Measurements from ENCODE around the gene CYREN.
"Not testable (repeated sequence)": the region's sequence is repeated elsewhere in the genome, so short reads cannot be mapped to it uniquely, and the experiment has no call there.

Gene CYREN, protein sequence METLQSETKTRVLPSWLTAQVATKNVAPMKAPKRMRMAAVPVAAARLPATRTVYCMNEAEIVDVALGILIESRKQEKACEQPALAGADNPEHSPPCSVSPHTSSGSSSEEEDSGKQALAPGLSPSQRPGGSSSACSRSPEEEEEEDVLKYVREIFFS

DNA sequence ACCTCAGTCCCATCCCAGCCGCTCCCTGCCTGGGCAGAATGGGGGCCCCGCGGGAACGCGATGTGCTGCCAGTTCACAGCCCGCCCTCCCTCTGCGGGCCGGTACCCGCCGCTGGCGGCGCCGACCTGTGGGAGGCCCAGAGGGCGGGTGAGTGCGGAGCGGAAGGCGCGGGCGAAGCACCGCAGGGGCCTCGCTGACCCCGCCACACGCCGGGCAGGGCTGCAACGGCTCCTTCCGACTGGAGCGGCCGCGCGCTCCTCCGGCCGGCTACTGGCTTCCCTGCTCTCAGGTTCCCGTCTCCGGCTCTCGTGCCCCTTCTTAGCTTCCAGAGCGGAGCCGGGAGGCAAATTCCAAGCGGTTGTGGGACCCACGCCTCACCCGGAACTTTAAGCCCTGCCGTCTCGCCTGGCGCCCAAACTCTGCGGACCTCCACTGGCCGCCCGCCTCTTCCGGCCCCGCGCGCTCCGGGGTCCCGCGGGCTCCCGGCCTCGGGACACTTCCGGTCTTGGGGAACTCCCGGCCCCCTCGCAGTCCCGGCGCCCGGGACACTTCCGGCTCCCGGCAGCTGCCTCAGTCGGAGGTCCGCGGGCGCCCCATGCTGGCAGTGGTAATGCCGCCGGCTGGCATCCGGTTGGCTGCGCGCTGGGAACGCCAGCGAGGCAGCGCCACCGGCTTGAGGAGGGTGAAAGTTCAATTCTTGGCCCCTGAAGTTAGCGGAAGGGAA is at the start of gene CYREN:
CYREN (minus strand) TSS at position 434 of the 724 bp plus-strand sequence. CDS start 1,785 bp downstream, outside the sequence.
- DNase-seq (ENCODE audit: low read depth in 4 of 4, low spot score in 1 of 4) = peak; percentile 74 to 92 (median 84)

DNA sequence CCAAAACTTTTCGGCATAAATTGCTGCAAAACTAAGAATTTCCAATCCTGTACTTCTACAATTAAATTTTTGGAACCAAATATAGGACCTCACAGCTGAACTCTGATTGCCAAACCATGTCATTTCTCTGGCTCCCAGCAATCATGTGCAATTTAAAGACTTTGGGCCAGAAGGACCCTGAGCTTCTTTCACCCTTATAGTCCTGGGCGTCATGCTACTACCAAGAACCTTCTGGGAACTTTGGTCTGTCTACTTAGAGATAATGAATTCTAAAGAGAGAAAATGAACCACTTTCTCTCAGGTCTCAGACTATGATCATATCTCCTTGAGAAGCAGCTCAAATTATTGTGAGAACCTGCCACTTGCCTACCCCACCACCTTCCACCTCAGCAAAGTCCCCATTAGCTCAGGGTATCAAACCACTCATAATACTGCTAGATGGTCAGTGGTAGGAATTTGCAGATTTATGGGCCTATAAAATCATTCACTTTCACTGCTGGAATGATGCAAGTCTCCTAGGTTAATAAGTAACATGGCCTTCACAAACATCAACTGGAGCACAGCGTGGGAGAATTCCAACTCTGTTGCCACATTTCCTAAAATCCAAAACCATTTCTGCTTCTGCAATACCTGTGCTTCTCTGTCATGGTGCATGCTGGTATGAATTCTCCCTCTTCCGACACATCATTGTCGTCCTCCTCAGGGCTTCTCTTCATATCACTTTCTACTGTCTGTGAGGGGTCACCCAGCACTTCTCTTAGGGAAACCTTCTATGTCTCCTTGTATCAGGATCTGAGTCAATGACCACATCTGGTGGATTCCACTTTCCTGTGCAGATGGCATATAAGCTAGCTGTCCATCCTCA is 47.4 kb upstream of the CYREN start:
- DNase-seq (ENCODE audit: low read depth in 4 of 4, low spot score in 1 of 4) = no peak

- DNase-seq (ENCODE audit: low read depth in 4 of 4, low spot score in 1 of 4) = no peak
These were observed 45.2 kb upstream of the CYREN start for GRCh38 chr7:135215698-135216097.

- DNase-seq (ENCODE audit: low read depth in 4 of 4, low spot score in 1 of 4) = no peak
These were observed 44.7 kb upstream of the CYREN start for GRCh38 chr7:135215180-135215579.

GRCh38 chr7:135213831-135214230 is 43.3 kb upstream of the CYREN start:
- no peak for DNase-seq (ENCODE audit: low read depth in 4 of 4, low spot score in 1 of 4)

DNA sequence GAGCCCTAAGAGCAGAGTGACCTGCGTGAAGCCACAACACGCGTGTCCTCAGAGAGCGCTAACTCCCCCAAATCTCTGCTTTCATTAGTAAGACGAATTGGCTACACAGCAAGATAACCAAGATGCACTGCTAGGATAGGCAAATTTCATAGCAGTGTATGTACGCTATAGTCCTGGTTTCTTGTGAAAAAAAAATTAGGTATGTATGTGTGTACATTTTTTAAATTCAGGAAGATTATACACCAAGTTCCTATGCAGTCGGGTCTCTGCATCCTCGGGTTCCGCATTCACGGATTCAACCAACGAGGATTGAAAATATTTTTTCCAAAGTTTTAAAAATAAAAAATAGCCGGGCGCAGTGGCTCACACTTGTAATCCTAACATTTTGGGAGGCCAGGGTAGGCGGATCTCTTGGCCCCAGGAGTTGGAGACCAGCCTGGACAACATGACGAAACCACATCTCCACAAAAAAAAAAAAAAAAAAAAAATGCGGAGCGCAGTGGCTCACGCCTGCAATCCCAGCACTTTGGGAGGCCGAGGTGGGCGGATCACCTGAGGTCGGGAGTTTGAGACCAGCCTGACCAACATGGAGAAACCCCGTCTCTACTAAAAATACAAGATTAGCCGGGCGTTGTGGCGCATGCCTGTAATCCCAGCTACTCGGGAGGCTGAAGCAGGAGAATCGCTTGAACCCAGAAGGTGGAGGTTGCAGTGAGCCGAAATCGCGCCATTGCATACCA is 41.6 kb upstream of the CYREN start:
- not testable (repeated sequence) for DNase-seq (ENCODE audit: low read depth in 4 of 4, low spot score in 1 of 4)

- peak; percentile 91 to 99 (median 94) for DNase-seq (ENCODE audit: low read depth in 4 of 4, low spot score in 1 of 4)
These were observed 40.9 kb upstream of the CYREN start, which contains the start of gene WDR91 for GRCh38 chr7:135211179-135211945. Gene WDR91 (minus strand): TSS chr7:135211526. CDS start chr7:135211502, 24 bp downstream.

- no peak for DNase-seq (ENCODE audit: low read depth in 4 of 4, low spot score in 1 of 4)
These were observed 40.3 kb upstream of the CYREN start for GRCh38 chr7:135210888-135211178.

GRCh38 chr7:135209225-135209834 is 38.8 kb upstream of the CYREN start:
- DNase-seq (ENCODE audit: low read depth in 4 of 4, low spot score in 1 of 4) = no peak

- no peak for DNase-seq (ENCODE audit: low read depth in 4 of 4, low spot score in 1 of 4)
These were observed 37.7 kb upstream of the CYREN start for GRCh38 chr7:135208102-135208793.

DNA sequence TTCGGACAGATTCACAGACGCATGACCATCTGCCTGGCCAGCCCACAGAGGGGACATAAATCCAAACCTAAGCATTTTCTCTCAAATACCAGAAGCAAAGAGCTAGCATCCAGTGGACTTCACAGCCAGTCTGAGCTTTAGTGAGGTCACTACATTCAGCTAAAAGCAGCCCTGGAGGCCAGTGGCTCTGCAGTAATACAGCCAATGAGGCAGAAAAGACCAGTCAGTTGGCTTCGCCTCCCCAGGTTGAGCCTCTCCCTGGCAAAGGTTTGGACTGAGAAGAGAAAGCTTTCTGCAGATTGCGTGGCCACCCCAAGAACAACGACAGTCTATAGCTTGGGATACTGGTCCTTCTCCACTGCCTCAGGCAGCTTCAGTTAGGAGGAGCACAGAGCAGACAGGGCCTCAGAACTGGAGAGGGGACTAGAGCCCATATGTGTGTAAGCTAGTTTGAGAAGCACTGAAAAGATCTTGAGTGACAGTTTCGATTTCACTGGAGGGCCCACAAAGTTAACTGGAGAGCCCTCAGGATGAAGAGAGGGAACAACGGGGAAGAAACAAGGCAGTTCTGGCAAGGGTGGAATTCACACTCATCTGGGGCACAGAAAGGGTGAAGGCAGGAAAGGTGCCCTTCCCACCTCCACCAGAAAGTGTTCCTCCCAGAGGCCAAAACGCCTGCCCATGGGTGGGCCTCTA is 37.0 kb upstream of the CYREN start:
- no peak for DNase-seq (ENCODE audit: low read depth in 4 of 4, low spot score in 1 of 4)

DNA sequence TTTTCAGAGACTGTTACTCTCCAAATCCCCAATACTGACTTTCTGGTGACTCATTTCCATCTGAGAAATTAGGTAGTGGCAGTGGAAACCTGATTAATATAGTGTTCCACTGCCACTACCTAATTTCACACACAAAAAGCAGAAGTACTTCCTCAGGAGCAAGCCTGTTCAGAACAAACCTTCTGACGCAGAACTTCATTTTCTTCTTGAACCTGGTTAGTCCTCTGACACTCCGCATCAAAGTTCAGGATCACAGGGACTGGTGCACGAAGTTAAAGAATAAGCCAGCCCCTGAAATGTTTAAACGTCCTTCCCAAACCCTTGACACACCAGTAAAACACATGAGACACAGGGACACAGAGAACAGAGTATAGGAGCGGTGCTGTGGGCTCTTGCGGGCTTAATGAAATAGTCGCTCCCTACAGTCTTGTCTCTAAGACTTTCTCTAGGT is 36.5 kb upstream of the CYREN start:
- no peak for DNase-seq (ENCODE audit: low read depth in 4 of 4, low spot score in 1 of 4)

GRCh38 chr7:135205850-135206249 is 35.3 kb upstream of the CYREN start:
- no peak for DNase-seq (ENCODE audit: low read depth in 4 of 4, low spot score in 1 of 4)

DNA sequence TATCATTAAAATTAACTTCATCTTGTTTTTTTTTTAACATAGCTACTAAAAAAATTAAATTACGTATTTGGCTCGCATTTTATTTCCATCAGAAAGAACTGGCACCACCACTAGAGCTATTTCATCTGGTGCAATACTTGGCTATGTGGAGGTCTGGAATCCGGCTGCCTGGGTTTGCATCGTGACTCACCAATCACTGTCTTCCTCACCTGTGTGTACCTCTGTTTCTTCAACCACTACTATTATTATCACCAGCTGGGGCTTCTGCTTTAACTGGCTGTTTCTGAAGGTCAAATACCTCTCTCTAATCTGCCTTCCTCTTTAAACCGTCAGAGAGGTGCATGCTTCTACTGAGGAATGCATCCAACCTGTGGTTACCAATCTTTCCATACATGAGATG is 34.4 kb upstream of the CYREN start:
- DNase-seq (ENCODE audit: low read depth in 4 of 4, low spot score in 1 of 4) = no peak

DNA sequence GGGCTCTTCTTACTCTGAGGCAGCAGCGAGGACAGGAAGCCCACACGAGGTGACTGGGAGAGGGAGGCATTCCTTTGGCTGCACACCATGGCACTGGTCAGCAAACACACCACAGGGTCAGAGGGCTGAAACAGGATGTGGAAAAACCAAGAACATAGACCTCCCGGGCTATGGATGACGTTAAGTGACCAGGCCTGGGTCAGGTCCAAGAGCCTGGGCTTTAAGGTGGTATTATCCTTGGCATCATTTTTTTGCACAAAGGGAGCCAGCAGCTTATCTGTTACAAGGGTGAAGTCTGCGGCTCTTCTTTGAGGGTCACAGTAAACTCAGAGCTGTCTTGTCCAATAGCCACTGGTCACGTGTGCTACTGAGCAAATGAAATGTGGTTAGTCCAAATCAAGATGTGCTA is 33.8 kb upstream of the CYREN start:
- no peak for DNase-seq (ENCODE audit: low read depth in 4 of 4, low spot score in 1 of 4)

DNA sequence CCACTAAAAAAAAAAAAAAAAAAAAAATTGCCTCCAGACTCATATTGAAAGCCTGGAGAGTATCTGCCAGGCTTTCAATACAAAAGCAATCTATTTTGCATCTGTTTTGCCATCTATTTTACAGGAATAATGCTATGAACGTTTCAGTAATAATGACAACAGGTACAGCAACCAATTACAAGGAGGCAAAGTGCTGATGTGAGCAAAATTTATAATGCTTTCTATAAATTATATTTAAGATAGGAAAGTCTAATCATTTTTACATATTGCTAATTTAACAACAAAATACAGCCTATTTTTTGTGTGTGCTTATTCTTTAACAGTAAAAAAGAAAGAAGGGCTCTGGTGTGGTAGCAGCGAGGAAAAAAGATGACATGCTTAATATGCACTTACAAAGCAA is 30.8 kb upstream of the CYREN start:
- DNase-seq (ENCODE audit: low read depth in 4 of 4, low spot score in 1 of 4) = no peak

GRCh38 chr7:135200821-135201331 is 30.4 kb upstream of the CYREN start:
- DNase-seq (ENCODE audit: low read depth in 4 of 4, low spot score in 1 of 4) = no peak

DNA sequence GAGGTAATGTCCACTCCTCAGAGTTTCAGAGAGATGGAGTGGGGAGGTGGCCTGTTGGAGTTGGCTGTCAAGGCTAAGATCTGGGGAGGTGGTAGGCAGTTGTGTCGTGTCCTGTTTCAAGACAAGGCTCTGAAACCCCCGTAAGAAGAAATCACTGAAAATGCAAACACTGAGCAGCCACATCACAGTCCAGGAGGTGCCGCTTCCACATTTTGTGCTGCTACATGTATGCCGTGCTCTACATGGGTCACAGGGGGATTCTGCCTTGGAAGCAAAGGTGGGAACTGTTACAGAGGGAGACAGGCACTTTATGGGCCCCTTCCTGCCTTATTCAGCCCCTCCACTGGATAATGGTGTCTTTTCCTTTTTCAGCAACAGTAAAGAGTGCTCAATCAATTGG is 28.9 kb upstream of the CYREN start:
- no peak for DNase-seq (ENCODE audit: low read depth in 4 of 4, low spot score in 1 of 4)
